Stimulated activated CD4-positive, alpha-beta T cell treated with anti-CD3 and anti-CD28 coated beads, Interleukin-15, amount 100 ng/mL, for 48 hours (primary cell): ENCODE measurements around the gene INSIG1.

ENCODE experiments used
- DNase-seq, 2 donors: peaks; one replicate each; pipeline ENCODE4 v3.0.0-alpha.2; 2020; ENCODE audit warnings: low read depth in 2 of 2

INSIG1 gene

DNA sequence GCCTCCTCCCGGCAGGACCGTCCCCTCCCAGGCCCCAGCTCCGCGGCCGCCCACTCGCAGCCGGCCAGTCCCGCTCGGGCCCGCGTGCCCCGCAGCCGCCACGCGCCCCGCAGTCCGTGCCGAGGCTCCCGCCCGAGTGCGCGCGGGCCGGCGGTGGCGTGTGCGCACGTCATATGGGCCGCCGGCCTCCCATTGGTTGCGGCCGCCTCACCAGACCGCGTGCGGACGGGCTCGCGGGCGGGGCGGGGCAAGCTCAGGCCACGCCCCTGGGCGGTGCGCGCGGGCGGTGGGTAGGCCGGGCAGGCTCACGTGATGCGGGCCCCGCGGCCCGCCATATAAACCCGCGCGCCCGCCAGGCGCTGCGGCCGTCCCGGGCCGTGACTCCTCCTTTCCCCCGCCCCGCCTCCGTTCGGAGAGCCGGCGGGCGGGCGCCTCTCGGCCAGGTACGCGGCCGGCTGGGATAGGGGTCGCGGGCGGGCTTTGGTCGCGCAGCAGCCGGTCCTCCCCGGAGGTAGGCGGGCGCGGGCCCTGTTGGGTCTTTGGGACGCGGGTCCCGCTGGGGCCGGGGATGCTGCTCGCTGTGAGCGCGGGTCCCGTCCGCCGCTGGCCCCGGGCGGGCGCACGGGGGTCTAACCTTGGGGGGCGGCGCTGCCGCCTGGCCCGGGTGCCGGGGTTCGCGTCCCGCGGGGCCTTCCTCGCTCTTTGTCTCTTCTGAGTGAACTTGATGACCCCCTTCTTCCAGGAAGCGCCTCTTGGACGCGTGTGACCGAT, at the start of gene INSIG1:
Gene INSIG1 (plus strand): TSS at position 362 of the 771 bp plus-strand sequence. CDS start 408 bp downstream, at position 770.
- peak; percentile 80 to 88 for DNase-seq

DNA sequence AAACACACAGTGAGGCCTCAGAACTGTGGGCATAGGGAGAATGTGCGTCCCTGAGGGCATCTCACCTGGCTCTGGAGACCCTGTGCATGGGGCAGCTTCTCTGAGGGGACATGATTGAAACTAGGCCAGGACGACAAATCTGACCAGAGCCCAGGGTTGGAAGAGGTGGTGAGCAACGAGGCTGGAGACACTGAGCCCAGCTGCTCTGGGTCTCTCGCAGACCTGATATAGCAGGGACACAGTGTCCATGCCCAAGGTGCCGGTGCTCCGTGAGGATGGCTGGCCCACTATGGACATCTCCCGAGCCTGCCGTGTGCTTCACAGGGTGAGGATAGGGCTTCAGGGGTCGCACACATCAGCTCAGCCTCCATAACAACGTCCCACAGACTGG, 49.3 kb upstream of the INSIG1 start:
- no peak for DNase-seq

DNA sequence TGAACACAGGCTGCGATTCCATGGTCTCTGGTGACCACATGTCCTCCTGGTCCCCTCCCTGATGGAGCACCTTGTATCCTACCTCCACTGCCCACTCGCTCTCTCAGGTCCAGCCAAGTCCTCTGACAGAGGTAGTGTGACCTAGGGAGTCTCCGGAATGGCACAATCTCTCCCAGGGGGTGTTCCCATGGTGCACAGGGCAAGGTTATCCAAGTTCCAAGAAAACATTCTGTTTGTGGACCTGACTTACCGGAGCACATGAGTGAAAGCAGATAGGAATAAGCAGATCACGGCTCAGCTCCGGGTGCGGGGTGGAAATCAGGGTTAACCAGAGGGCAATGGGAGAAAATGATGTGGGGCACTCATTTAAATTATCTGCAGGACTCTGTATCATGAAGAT, 45.8 kb upstream of the INSIG1 start:
- no peak for DNase-seq

DNA sequence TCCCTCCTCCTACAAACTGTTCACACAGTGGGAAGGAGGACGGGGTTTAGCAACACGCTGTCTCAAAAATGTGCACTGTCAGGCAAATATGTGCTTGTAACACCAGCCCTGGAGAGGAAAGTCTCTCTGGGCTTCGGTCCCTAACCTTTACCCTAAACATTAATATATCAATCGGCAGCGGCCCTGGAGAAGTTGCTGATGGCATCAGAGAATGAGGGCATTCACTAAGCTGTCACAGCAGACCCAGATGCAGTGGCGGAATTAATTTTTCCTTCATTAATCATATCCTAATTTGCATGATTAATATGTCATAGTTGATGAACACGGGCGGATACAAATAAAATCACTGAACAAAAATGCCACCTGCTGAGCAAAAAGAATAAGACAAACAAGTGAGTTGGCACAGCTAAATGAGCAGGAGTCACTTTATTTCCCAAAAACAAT, 45.2 kb upstream of the INSIG1 start:
- DNase-seq: no peak

DNA sequence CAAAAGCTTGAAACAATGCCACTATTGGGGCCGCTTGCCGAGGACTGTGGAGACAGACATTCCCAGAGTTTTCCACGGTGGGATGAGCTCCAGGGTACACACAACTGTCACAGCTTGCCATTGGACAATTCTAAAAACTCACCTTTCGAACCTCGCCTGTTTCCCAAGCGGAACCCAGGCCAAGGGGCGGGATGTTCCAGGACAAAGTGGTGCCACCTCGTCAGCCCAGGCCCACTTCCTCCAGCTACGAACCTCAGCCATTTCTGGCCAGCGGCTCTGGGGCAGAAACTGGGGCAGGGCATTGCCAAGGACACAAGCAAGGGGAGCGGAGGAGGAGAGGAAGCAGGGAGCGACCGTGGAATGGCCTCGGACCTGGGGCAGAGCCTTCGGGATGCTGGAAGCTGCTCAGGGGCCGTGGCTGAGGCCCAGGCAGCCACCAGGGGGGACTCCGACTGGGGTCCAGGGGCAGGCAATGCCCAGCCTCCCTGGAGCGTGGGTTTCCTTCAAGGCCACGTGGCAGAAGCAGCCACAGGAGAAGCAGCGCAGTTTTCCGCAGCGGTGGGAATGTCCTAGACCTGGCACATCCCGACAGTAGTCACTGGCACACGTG, 44.7 kb upstream of the INSIG1 start:
- DNase-seq: no peak

DNA sequence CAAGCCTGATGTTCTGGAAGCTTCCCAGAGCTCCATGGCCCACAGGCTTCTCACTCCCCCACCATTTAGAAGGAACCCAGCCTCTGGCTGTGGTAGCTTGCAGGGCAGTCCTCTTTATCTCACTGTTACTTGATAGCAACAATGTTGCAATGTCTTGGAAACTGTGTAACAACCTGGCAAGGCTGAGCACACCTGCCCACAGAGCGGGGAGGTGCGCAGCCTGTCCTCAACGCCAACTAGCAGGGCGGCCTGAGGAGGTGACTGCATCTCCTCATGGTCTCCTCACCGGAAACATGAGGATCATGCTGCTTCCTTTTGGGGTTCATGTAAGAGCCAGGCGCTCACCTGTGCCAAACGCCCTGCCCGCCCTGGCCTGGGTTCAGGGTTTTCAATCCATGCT, 43.7 kb upstream of the INSIG1 start:
- no peak for DNase-seq

DNA sequence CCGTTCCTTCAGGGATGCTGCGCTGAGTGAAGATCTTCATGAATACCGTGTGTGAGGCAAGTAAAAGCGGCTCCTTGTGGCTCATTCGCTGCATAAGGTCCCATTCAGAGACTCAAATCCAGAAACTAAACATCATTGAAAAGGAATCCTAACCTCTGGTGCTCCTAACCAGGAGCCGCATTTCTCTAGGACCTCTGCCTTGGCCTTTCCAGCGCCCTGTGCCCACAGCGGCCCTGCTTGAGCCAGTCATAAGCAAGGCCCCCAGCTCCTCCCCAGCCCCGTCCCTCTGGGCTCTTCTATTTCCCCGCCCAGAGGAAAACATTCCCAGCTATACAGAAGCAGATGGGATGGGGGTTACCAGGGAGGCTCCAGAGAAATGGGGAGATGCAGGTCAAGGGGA, 42.6 kb upstream of the INSIG1 start:
- no peak for DNase-seq

DNA sequence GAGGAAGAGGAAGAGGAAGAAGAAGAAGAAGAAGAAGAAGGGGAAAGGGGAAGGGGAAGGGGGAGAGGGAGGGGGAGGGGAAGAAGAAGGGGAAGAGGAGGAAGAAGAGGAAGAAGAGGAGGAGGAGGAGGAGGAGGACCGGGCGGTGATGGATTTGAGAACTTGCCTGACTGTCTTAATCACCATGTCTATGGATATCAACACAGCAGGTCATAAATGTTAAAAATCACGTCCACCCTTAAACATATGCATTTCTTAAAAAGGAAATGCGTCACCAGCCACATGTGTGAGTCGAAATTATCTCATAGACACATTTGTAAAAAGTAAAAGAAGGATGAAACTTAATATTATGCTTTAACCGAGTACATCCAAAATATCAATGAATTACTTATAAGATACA, 42.1 kb upstream of the INSIG1 start:
- DNase-seq: no peak

DNA sequence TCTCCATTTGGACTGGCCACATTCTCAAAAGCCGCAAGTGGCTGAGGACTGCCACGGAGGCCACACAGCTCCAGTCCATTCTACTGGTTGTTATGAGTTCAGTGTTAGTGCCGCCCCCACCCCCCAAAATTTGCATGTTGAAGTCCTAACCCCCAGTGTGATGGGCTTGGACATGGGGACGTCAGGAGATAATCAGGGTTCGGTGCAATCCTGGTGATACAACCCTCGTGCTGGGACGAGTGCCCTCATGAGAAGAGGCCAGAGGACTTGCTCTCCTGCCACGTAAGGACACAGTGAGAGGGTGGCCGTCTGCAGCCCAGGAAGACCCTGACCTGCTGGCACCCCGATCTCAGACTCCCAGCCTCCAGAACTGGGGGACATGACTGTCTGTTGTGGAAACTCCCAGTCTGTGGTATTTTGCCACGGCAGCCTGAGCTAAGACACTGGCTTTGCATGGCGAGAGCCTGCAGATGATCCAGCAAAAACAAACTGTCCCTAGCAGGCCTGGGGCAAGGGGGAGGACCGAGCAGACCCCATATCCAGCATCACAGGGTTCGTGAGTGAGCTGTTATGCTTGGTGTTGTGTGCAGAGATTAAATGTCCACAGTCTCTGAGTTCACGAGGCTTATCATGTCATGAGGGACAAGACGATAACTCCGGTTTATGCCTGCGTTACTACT, 41.5 kb upstream of the INSIG1 start:
- no peak for DNase-seq

DNA sequence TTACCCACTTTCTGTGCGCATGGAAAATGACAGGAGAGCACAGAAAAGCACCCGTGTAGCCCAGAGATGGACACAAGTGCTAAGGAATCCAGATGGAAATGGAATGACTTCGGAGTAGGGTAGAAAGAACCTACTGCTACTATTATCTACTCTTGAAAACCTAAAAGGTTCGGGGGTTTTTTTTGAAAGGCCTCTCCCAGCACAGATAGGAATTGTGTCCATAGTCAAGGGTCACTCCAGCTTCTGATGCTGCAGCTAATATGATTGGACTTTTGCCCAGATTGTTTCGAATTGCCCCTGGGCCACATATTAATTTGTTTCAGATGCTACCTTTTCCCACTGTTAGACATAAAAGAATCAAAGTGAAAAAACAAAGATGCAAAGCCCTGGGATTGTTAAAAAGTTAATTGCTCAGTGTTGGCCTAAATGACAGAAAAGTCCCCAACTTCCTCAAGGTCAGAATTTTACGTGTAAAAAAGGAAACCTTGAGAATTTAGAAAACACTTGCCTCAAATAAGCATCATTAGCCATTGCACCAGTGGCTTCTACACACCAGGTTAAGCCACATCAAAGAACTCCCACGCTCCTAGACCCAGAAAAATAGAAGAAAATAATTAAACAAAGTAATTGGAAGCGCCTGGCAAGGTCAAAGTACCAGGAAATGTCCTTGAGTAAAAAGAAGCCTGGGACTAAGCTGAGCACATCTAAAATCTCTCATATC, 40.8 kb upstream of the INSIG1 start:
- DNase-seq: no peak

DNA sequence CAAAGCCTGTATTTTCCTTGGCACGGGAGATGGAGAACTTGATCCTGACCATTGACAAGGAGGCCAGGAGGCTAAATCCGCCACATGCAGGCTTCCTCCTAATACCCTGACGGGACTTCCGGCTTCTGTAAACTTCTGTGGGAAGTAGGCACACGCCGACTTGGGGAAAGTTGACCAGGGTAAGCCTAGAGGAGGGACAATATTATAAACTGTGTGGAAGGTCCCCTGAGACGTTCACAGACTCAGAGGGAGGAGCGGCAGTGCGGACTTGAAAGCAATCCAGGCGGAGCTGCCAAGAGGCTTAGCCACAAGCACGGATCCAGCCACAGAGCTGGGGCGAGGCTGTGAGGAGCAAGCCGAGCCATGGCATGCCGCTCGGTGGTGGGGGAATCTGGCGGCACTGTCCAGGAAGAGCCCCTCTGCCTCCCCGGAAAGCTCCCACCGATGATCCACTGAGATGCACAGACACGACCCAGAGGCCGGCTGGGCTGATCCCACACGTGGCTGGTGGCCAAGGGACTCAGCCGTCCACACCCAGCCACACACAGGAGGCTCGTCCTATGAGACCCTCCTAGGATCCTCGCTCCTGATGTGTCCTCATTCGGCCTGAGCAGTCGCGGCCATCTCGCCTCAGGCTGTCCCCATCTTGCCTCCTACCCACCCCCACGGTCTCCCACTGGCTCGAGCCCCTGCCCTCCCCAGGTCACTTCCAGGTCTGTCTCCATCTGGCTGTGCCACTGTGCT, 40.0 kb upstream of the INSIG1 start:
- DNase-seq: no peak

DNA sequence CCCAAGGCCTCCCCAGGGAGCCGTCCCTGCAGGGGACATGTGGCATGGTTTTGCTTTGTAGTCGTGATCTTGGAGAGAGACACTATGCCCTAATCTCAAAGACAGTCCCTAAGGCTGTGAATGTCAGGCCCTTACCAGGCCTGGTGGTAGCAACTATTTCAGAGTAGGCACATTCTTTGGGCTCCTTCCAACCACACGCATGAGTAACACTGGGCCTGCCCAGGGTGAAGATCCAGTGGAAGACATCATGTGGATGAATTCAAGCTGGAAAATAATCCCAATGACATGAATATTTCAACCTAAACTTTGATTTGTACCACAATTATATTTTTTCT, 39.5 kb upstream of the INSIG1 start:
- DNase-seq: no peak

DNA sequence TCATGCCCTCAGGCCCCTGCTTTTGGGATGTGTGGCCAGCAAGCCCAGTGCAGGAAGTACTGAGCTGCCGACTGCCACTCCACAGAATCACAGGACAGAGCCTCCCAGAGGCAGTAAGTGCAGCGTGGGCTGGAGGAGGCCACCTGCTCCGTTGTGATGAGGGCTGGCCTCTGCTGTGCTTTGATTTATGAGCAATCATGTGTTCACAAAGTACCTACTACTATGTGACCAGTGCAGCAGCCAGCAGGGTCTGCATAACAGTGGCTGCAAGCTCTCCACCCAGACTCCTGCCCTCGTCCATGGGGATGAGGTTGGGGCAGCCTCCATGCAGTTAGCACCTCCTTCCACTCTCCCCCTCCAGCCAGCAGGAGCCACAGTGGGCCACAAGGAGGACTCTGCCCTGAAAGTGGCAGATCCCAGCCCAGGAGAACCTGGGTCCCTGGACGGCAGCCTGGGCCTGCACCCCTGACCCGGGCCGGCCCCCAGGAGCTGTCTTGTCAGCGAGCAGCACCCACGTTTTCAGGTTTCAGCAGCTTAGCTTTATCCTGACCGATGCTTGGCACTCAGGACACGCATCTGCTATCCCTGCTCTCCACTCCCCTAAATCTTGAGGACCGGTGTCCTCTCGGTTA, 37.7 kb upstream of the INSIG1 start:
- no peak for DNase-seq

DNA sequence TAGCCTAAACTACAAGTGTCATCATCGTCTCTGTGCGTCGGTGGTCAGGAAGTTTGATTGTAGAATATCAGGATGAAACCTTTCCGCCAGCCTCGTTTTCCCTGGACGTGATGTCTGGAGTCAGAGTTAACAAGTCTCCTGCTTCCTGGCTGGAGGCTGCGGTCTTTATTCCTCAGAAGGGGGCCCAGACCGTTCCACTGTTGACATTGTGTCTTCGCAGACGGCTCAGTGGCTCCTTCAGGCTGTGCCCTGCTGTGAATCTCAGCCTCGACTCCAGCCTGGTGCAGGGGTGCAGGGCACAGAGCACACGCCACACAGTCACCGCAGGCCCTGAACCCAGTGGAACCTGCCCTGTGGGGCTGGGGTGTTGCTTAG, 37.2 kb upstream of the INSIG1 start:
- DNase-seq: no peak

DNA sequence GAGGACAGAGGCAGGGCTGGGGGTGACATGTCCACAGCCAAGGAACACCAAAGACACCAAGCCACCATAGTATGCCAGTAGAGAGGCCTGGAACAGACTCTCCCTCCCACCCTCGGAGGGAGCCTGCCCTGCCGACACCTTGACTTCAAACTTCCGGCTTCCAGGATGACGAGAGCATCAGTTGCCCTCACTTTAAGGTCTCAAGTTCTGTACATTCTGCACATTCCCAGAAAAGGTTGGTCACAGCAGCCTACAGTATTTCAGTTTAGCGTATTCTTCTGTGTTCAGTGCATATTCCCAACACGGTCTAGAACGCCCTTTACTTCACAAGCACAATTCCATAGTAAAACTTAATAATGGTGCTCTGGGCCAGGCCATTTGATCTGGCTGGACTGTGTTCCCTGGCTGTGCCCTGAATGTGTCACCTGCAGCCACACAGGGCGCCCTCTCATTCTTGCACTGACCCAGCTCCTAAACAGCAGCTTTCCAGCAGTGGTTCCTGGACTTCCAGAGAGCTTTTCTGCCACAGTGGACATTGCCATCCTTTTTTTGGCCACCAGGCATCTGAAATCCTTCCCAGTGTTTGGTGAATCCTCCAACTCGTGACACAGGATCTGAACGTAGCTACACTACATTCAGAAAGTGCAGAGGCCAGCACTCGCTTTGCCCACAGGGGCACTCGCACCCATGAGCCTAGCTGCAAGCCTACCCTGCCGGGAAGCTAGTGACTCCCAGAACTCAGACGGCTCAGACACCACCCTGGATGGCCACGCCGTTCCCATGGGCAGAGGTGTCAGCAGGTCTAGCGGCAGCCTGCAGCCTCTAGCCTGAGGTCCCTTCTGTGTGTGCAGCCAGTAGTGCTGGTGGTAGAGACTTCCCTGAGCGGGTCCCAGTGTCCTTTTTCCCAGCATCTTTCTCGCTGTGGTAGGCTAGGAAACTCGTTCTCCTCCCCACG, 36.4 kb upstream of the INSIG1 start:
- no peak for DNase-seq

DNA sequence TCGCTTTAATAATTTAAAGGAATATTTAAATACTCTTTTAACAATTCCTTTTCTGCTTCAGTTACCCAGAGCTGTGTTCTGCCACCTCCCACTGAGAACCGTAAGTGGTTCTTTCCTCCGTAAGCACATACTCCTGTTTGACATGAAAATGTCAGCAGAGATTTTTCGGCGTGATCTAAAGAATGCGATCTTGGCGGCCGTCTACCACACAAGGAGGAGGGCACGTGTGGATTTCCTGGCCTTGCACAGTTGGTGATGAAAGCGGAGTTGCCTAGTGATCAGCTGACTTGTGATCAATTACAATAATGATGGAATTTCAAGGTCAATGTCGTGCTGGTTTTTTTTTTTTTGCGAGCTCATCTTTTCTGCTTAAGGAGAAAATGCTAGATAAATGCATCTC, 35.6 kb upstream of the INSIG1 start:
- DNase-seq: no peak

DNA sequence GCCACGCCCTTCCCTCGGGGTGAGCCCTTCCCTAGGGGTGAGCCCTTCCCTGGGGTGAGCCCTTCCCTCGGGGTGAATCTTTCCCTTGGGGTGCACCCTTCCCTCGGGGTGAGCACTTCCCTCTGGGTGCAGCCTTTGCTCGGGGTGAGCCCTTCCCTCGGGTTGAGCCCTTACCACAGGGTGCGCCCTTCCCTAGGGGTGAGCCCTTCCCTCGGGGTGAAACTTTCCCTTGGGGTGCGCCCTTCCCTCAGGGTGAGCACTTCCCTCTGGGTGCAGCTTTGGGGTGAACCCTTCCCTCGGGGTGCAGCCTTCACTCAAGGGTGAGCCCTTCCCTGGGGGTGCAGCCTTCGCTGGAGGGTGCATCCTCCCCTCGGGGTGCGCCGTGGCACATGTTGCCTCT, 34.6 kb upstream of the INSIG1 start:
- no peak for DNase-seq

DNA sequence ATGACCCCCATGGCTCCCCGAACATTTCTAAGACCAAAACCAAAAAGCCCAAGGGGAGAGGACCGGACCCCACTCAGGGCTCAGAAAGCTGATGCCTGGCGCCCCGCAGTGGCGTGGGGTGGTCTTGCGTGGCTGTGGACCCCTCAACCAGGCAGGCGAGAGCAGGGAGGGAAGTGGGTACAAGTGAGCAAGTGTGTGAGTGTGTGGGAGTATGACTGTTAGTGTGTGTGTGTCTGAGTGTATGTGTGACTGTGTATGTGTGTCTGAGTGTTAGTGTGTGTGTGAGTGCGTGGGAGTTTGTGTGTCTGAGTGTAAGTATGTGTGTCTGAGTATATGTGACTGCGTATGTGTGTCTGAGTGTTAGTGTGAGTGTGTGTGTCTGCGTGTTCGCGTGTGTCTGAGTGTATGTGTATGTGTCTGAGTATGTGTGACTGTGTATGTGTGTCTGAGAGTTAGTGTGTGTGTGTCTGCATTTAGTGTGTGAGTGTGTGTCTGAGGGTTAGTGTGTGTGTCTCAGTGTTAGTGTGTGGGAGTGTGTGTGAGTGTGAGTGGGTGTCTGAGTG, 34.0 kb upstream of the INSIG1 start:
- no peak for DNase-seq

DNA sequence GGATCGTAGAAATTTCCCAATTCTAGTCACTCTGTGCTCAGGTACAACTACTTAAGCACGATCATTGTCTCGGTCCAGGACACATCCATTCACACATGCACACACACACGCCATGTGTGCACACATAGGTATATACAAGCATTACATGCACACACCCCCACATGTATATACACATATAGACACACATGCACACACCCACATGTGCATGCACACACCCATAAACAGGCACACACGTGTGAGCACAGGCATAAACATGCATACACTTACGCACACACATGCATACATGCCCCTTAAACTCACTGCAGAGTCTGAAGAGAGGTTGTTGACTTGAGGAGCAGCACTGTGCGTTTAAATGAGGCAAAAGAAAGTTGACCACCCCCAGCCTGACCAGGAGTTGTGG, 32.5 kb upstream of the INSIG1 start:
- no peak for DNase-seq

DNA sequence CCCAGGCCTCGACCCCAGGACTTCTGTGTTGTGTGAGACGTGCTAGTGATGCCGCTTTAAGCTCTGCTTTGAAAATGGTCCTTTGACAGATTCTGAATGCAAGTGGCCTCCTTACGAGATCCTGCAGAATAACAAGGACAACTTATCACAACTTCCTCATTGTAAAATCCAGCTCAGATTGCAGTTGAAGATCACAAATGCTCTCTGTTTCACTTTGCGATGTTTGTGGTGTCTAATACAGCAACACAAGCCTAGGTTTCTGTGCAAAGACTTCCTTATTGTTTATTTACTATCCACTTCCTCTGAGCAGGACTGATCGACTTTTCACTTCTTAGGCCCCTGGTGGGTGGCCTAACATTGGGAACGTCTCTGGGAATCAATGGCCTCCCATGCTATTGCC, 31.7 kb upstream of the INSIG1 start:
- DNase-seq: no peak
